GM21423 (cell line): ENCODE measurements around the gene LRRC32.
"Not testable (repeated sequence)": the region's sequence is repeated elsewhere in the genome, so short reads cannot be mapped to it uniquely, and the experiment has no call there.

Source experiments
- ATAC-seq: cut with Tn5 transposase; IDR thresholded peaks from one replicate; pipeline ENCODE4 v1.9.1; 2021; ENCODE audit warnings: mild to moderate bottlenecking, moderate library complexity; ENCODE audit not compliant: unreplicated experiment

The LRRC32 gene

GRCh38 chr11:76616676-76617552, 53.6 kb downstream of the LRRC32 start:
- no peak for ATAC-seq

GRCh38 chr11:76615950-76616349, 54.6 kb downstream of the LRRC32 start:
- no peak for ATAC-seq

DNA sequence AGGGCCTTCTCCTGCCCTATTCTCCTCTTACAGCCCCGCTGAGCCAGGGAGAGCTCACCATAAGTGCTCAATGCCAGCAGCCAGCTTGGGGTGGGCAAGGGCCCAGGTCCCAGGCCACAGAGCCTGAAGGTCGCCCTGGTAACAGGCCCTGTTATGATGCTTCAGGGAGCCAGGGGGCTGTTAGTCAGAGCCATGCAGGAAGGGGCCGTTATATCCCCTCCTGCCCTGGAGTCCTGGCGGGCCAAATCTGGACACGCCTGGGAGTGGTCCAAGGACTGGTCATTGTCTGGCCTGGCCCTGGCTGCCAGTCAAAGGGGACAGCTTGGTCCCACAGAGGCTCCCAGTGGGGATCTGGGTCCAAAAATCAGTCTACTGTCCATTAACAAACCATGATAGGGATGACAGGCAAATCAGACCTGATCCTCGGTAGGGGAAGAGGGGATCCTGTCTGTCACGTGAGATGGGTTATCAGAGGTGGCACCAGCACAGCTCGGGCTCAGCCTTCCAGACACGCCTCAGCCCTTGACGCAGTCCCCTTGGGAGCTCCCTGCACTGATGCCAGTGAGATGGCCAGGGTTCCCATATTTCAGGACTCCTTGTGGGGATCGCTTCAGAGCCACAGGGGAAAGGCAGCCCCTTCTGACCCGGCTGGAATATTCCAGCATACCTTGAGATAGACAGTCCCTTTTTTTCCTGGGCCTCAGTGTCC, 55.9 kb downstream of the LRRC32 start:
- ATAC-seq = no peak

DNA sequence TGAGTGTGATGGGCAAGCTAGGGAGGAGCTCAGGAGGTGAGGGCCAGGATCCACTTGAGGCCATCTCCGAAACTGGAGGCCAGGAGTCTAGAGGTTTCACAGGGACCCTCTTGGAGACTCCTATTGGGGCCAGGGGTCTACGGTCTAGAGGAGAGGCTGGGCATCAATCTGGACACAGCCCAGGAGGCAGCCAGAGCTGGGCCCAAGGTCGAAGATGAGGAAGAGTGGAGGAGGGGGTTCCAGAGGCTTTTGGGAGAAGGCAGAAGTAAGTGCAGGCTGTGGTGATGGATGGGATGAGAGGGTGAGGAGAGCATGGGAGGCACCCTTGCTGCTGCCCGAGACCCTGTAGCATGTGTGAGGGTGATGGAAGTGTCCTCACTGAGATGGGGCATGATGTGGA, 56.6 kb downstream of the LRRC32 start:
- no peak for ATAC-seq

DNA sequence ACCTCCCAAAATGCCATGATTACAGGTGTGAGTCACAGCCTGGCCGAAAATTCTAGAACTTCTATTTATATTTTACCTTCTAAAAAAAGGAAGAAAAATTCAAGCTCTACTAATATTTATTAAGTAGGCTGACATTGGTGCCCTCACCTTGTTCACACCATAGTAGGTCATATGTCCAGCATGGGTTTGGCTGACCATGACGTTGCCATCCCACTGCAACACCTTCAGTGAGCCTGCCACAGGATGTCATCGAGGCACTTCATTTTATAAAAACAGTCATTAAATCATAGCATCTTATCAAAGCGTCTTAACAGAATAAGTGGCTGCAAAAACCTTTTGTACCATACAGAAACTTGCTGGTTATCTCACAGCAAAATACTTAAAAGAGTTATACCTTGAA, 58.3 kb downstream of the LRRC32 start:
- ATAC-seq = no peak

DNA sequence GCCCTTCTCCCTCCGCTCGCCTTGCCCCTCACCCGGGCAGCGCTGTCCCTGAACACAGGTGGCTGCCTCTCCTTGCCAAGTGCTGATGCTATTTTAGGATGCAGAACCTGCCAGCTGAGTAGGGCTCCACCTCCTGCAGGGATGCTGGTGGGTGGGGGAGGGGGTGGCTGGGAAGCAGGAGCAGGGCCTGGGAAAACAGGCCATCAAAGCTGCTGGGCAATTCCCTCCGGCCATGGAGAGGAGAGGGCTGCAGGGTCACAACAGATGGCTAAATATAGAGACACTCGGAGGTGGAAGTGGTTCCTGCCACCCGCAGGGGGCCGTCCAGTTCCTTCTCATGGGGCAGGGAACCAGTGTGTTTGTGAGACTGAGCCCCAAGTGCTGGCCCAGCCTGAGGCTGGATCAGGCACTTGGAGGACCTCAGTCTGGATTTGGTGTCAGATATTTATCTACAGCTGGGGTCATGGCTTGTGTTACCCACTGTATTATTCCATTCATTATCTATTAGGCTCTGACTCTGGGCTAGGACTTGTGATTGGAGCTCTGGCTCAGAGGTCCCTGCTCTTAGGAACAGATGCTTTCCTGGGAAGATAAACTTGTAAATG, 59.6 kb downstream of the LRRC32 start:
- ATAC-seq = no peak

DNA sequence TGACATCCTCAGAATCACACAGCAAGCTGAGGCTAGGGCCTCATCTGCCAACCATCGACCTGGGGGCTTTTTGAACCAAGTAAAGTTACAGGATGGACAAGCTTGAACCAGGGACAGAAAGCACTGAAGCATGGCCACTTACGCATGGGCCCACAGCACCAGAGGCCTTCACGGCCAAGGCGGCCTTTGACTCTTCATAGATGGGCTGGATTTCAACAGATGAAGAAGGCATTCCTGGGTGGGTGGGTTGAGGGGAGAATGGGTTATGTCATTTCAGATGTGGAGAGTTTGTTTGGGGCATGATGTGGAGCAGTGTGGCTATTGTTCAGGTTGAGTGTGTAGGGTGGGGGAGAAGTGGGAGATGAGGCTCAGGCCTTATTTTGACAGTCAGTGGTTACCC, 60.2 kb downstream of the LRRC32 start:
- no peak for ATAC-seq

DNA sequence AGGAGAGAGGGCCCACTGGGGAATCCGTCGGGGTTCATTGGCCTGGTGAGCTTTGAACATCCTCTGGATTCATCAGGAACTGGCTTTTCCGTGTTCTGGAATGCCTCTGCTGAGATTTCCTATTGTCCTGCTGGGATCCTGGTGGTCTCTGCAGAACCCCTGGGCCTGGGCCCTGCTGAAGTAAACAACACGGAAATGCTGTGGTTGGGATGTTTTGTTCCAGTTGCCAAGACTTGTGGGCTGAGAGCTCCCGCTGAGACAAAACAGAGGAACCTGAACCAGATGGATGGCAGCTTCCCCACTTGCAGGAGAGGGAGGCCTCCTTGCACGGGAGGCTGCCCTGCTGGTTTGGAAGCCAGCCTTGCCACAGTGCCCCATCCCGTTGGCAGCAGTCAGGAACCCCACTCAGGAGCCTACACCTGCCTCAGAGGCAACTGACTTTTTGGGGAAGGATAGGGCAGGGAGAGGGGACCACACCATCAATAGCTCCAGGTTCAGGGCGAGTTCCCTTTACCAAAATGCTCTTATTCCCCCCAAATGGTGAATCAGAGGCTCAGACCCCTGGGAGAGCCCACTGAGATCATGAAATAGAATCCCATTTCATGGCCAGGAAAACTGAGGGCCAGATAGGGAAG, 60.7 kb downstream of the LRRC32 start:
- no peak for ATAC-seq

- ATAC-seq = not testable (repeated sequence)
These were observed 61.6 kb downstream of the LRRC32 start for GRCh38 chr11:76608879-76609460.

DNA sequence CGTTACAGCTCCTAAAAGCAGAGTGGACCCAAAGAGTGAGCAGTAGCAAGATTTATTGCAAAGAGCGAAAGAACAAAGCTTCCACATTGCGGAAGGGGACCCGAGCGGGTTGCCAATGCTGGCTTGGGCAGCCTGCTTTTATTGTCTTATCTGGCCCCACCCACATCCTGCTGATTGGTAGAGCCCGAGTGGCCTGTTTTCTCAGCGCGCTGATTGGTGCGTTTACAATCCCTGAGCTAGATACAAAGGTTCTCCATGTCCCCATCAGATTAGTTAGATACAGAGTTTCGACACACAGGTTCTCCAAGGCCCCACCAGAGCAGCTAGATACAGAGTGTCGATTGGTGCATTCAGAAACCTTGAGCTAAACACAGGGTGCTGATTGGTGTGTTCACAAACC, 62.3 kb downstream of the LRRC32 start:
- ATAC-seq = not testable (repeated sequence)
